Spleen (tissue), 7 donors: ENCODE measurements around the gene ANKRD33.

Experiments used
- CTCF ChIP-seq, 11 experiments: fragments of 200-600 bp in 7 of 11; fragments of 450-650 bp in 4 of 11; sonication (generic) in 4 of 11; IDR thresholded peaks in 8 of 11; conservative IDR thresholded peaks in 3 of 11; 1 replicate in 7 of 11; 2 replicates in 4 of 11; pipeline versions ENCODE4 v1.4.0 to v1.8.0; 2016 to 2021; ENCODE audit warnings: antibody characterized with exemption in 11 of 11, inconsistent platforms in 4 of 11, mild to moderate bottlenecking in 1 of 11
- POLR2A ChIP-seq, 3 donors: fragments of 450-650 bp; IDR thresholded peaks; one replicate each; pipeline ENCODE4 v1.5.1; 2017; ENCODE audit warnings: antibody characterized with exemption in 3 of 3, mild to moderate bottlenecking in 1 of 3
- POLR2AphosphoS5 ChIP-seq, 3 donors: sonication (generic); formaldehyde crosslinking; IDR thresholded peaks; one replicate each; pipeline ENCODE4 v1.5.1; 2017; ENCODE audit warnings: antibody characterized with exemption in 3 of 3
- donor health status: DM: no; HTN: no; CAD: no; lungs with moderate emphysema.
- donor health status: DM: no; HTN: no; CAD: no.
- donor health status: DM: no; HTN: no; CAD: no.

- no peak for TF ChIP-seq CTCF (IDR thresholded peaks at IDR 0.05 in 8 of 11, conservative IDR thresholded peaks at IDR 0.05 in 3 of 11)
- no peak for TF ChIP-seq POLR2A (IDR thresholded peaks at IDR 0.05)
- TF ChIP-seq POLR2AphosphoS5 (IDR thresholded peaks at IDR 0.05), result no peak
Measured at GRCh38 chr12:51839310-51839947, 48.5 kb upstream of the ANKRD33 start.
